Hepatocyte (in vitro differentiated cells): ENCODE results near the gene PRMT5. TPM values are rescaled to one million over a fixed set of nuclear protein-coding genes. Genes with fewer than 3 reads are reported as not detected.

Source experiments
- DNase-seq: peaks from one replicate; pipeline ENCODE4 v3.0.0-alpha.2; 2016; ENCODE audit warnings: low spot score
- H2AFZ ChIP-seq: fragments of 200-600 bp; sonication (generic); 2 replicates; pipeline ENCODE4 v1.6.0; 2016; ENCODE audit warnings: antibody characterized with exemption, mild to moderate bottlenecking
- H3K27ac ChIP-seq: fragments of 200-600 bp; sonication (generic); 2 replicates; pipeline ENCODE4 v1.5.1; 2016; ENCODE audit warnings: mild to moderate bottlenecking
- H3K27me3 ChIP-seq: fragments of 200-600 bp; sonication (generic); 2 replicates; pipeline ENCODE4 v1.6.1; 2016
- H3K36me3 ChIP-seq: fragments of 200-600 bp; sonication (generic); replicated peaks from 2 replicates; pipeline ENCODE4 v1.5.1; 2016; ENCODE audit warnings: low read depth; ENCODE audit not compliant: insufficient read depth
- H3K4me1 ChIP-seq: fragments of 200-600 bp; sonication (generic); 2 replicates; pipeline ENCODE4 v1.5.1; 2016; ENCODE audit warnings: mild to moderate bottlenecking, moderate library complexity; ENCODE audit not compliant: insufficient read depth
- H3K4me2 ChIP-seq: fragments of 200-600 bp; sonication (generic); 2 replicates; pipeline ENCODE4 v1.6.0; 2016
- H3K4me3 ChIP-seq: fragments of 200-600 bp; sonication (generic); 2 replicates; pipeline ENCODE4 v1.5.1; 2016; ENCODE audit warnings: mild to moderate bottlenecking
- H3K79me2 ChIP-seq: fragments of 200-600 bp; sonication (generic); 2 replicates; pipeline ENCODE4 v1.6.0; 2017; ENCODE audit warnings: mild to moderate bottlenecking
- H3K9me2 ChIP-seq: fragments of 200-600 bp; sonication (generic); replicated peaks from 2 replicates; pipeline ENCODE4 v1.6.0; 2017; ENCODE audit warnings: mild to moderate bottlenecking; ENCODE audit not compliant: insufficient read depth
- H3K9me3 ChIP-seq: fragments of 200-600 bp; sonication (generic); 2 replicates; pipeline ENCODE4 v1.5.1; 2016; ENCODE audit warnings: low read depth, mild to moderate bottlenecking
- H4K20me1 ChIP-seq: fragments of 200-600 bp; sonication (generic); 2 replicates; pipeline ENCODE4 v1.6.0; 2016; ENCODE audit warnings: mild to moderate bottlenecking; ENCODE audit not compliant: insufficient read depth, poor library complexity, severe bottlenecking
- CTCF ChIP-seq: fragments of 200-600 bp; sonication (generic); IDR thresholded peaks from 2 replicates; pipeline ENCODE4 v1.5.1; 2016; ENCODE audit warnings: antibody characterized with exemption, mild to moderate bottlenecking; ENCODE audit not compliant: poor library complexity
- EZH2 ChIP-seq: fragments of 200-600 bp; sonication (generic); IDR thresholded peaks from 2 replicates; pipeline ENCODE4 v1.6.1; 2016; ENCODE audit warnings: antibody characterized with exemption, mild to moderate bottlenecking, borderline replicate concordance
- EZH2phosphoT487 ChIP-seq: fragments of 200-600 bp; sonication (generic); IDR thresholded peaks from one replicate; pipeline ENCODE4 v1.6.1; 2018; ENCODE audit warnings: antibody characterized with exemption, mild to moderate bottlenecking, low read depth, moderate library complexity; ENCODE audit not compliant: unreplicated experiment, severe bottlenecking
- WGBS: methylation state at CpG from one replicate; pipeline ENCODE4 v1.1.6; 2016; ENCODE audit warnings: low lambda C conversion rate; ENCODE audit errors: missing lambda C conversion rate; 5-methylcytosine and 5-hydroxymethylcytosine counted together
- polyA plus RNA-seq: library from polyadenylated mRNA; unstranded; fragments of >200 nt; fragmentation: Nextera tagmentation; extraction: Ambion mirVana; gene quantifications from 2 replicates; pipeline ENCODE4 v1.2.1, GENCODE V29; 2016
- total RNA-seq: library from RNA; depleted of rRNA; stranded (reverse); fragments of >200 nt; gene quantifications from 2 replicates; pipeline ENCODE4 v1.2.3, GENCODE V29; 2014

The PRMT5 gene
- total and polyA plus RNA-seq, 2 experiments from 2014 or later: 52.2 to 72.3 TPM

GRCh38 chr14:22882064-22882463, 47.1 kb downstream of the PRMT5 start:
- peaks cover 29% of the 10 kb centered on the region for H3K4me1 ChIP-seq
- no peaks in the 10 kb centered on the region for H4K20me1 ChIP-seq
- no peaks in the 10 kb centered on the region for H3K79me2 ChIP-seq
- peak overlapping the region; percentile 80 for H3K4me2 ChIP-seq
- H3K36me3 ChIP-seq: no peaks in the 10 kb centered on the region
- 59% methylated on average over 7 of the region's 7 CpGs for WGBS
- no peaks in the 10 kb centered on the region for H3K9me2 ChIP-seq
- H3K27me3 ChIP-seq: no peaks in the 10 kb centered on the region
- H2AFZ ChIP-seq: no peak overlapping the region
- no peak for TF ChIP-seq CTCF
- TF ChIP-seq EZH2phosphoT487: no peak
- no peak for TF ChIP-seq EZH2
- peak overlapping the region; percentile 60 for H3K27ac ChIP-seq
- H3K4me3 ChIP-seq: no peak overlapping the region
- DNase-seq: no peak
- no peaks in the 10 kb centered on the region for H3K9me3 ChIP-seq

DNA sequence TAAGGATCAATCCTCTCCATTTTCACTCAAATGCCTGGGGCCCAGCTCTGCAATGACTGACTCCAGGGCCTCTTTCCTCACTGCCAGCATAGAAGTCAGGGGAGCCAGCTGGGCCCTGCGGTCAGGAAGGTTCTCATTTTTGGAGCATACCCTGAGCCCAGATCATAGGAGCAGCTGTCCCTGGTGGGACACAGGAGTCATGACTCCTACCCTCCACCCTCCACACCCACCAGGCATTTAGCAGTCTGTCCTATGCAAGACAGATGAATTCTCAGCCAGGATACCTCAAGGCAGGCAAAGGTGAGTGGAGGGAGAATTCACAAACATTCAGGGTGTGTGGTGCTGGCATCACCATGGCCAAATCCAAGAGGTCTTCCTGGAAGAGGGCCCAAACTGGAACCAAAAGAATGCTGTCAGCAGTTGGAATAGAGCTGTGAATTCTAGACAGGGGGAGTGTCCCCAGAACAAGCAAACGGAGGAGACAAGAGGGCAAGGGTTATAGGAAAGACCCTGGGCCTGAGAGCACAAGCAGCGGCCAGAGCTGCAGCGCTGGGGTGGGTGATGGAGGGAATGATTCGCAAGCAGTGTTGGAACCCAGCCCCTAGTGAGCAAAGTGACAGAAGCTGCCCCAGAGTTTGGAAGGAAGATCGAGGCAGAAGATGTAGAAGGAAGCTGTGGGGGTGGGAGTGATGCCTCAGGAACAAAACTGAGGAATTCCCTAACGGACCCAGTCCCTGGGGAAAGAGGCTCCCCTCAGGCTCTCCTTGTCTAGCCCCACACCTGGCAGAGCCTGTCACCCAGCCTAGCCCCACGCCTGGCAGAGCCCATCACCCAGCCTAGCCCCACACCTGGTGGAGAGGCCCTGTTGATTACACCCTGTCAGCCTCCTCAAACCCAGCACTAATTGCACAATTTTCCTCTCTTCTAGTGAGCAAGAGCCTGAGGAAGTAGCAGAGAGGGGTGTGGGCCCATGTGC, 50.6 kb downstream of the PRMT5 start:
- Histone ChIP-seq H3K4me1 (peaks cover 13% of the 10 kb centered on the region), H3K79me2 (peaks cover 14% of the 10 kb centered on the region), H2AFZ (no peak overlapping the region), H4K20me1 (no peaks in the 10 kb centered on the region), H3K27ac (no peak overlapping the region), H3K9me2 (no peaks in the 10 kb centered on the region), H3K27me3 (no peaks in the 10 kb centered on the region), H3K36me3 (no peaks in the 10 kb centered on the region), H3K4me2 (no peak overlapping the region), H3K9me3 (no peaks in the 10 kb centered on the region), H3K4me3 (no peak overlapping the region)
- no peak for TF ChIP-seq CTCF
- no peak for TF ChIP-seq EZH2phosphoT487
- TF ChIP-seq EZH2: no peak
- no peak for DNase-seq
- WGBS: 88% methylated on average over 8 of the region's 8 CpGs

DNA sequence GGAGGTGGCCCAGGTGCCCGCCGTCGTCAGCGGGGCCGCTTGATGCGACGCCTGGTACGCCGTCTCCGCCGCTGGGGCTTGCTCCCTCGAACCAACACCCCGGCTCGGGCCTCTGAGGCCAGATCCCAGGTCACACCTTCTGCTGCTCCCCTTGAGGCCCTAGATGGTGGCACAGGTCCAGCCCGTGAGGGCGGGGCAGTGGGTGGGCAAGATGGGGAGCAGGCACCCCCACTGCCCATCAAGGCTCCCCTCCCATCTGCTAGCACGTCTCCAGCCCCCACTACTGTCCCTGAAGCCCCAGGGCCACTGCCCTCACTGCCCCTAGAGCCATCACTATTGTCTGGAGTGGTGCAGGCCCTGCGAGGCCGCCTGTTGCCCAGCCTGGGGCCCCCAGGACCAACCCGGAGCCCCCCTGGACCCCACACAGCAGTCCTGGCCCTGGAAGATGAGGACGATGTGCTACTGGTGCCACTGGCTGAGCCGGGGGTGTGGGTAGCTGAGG, 52.1 kb downstream of the PRMT5 start:
- no peaks in the 10 kb centered on the region for H3K9me2 ChIP-seq
- H3K27ac ChIP-seq: no peak overlapping the region
- H2AFZ ChIP-seq: no peak overlapping the region
- DNase-seq: no peak
- H3K4me2 ChIP-seq: no peak overlapping the region
- WGBS: 95% methylated on average over 19 of the region's 22 CpGs
- H4K20me1 ChIP-seq: no peaks in the 10 kb centered on the region
- H3K27me3 ChIP-seq: no peaks in the 10 kb centered on the region
- no peaks in the 10 kb centered on the region for H3K9me3 ChIP-seq
- TF ChIP-seq EZH2 (no peak), EZH2phosphoT487 (no peak), CTCF (no peak)
- no peak overlapping the region for H3K4me3 ChIP-seq
- peaks cover 8% of the 10 kb centered on the region for H3K4me1 ChIP-seq
- H3K79me2 ChIP-seq: peaks cover 22% of the 10 kb centered on the region
- no peaks in the 10 kb centered on the region for H3K36me3 ChIP-seq
